Activated T-cell treated with anti-CD3 and anti-CD28 coated beads, Interleukin-2, amount 50 U/mL, for 4 hours (primary cell): ENCODE data around the gene HSPBAP1. TPM values are rescaled to one million over a fixed set of nuclear protein-coding genes. Genes with fewer than 3 reads are reported as not detected.

Experiments used
- ATAC-seq, 2 donors: fragments of 200-7000 bp; cut with Tn5 transposase; one replicate each; pipeline ENCODE4 v1.10.0; 2021
- DNase-seq: peaks from one replicate; pipeline ENCODE4 v3.0.0-alpha.2; 2020
- H3K27me3 Mint-ChIP-seq: one replicate; pipeline ENCODE4 v1.8.0; 2021; ENCODE audit warnings: low read depth, mixed read lengths
- H3K36me3 Mint-ChIP-seq: one replicate; pipeline ENCODE4 v1.8.0; 2022; ENCODE audit warnings: mixed read lengths; ENCODE audit not compliant: insufficient read depth
- H3K4me1 Mint-ChIP-seq: one replicate; pipeline ENCODE4 v1.8.0; 2021; ENCODE audit warnings: low read depth, mixed read lengths
- H3K4me3 Mint-ChIP-seq: one replicate; pipeline ENCODE4 v1.8.0; 2021; ENCODE audit warnings: mild to moderate bottlenecking, moderate library complexity, mixed read lengths
- H3K9me3 Mint-ChIP-seq: one replicate; pipeline ENCODE4 v1.8.0; 2021; ENCODE audit warnings: mixed read lengths
- total RNA-seq, 3 donors: library from RNA; stranded (reverse); gene quantifications; one replicate each; pipeline ENCODE4 v1.2.1, GENCODE V29; 2021

Gene HSPBAP1
- total RNA-seq, 3 donors from 2014 or later = 7.6 to 8.8 (median 7.7) TPM

DNA sequence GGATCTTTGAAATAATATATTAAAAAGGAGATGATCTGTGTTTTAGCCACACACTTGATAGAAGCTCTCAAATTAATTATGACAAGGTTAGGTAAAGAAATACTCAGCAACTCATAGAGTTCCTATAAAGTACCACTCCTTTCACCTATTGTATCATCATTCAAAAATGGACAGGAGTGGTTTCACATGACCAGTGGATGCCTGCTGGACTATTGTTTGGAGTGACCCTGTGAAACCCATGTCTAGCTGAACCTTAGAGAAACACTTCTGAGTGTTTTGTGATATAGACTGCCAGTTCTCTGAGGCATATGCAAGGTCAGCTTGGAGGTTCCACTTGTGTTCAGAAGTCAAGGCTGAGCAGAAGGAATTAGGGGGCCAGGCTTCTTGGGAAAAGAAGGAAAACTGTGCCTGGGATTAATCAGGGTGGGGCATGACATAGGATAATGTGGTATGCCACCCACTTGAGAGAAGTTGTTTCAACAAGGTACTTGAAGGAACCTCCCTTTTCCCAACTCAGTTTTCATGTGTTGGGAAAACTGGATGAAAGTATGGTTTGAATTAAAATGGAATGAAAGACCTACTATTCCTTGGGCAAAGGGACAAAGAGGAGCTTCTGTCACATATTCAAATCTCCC is 97.6 kb downstream of the HSPBAP1 start:
- Mint-ChIP-seq H3K36me3 (peaks cover 59% of the 10 kb centered on the region), H3K9me3 (no peaks in the 10 kb centered on the region), H3K4me3 (no peak overlapping the region), H3K4me1 (peaks cover 21% of the 10 kb centered on the region), H3K27me3 (no peaks in the 10 kb centered on the region)
- ATAC-seq (no peak), DNase-seq (no peak)

DNA sequence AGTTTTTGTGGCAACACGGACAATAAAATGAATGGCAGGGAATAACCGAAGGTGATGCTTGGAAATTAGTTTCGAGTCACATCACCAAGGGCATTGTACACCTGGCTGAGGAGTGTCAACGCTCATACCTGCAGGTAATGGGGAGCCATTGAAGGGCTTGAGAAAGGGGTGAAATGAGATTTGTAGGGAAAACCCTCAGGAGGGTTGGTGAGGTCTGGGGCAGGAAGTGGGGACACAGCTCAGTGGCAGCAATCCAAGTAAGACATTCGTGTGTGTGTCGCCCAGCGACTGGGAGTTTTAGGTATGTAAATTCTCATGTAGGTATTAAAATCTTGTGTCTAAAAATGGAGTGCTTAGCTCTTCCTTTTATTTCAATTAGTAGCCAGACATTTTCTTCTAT is 98.7 kb downstream of the HSPBAP1 start:
- no peak overlapping the region for H3K4me3 Mint-ChIP-seq
- H3K4me1 Mint-ChIP-seq = peaks cover 21% of the 10 kb centered on the region
- DNase-seq (no peak), ATAC-seq (no peak)
- H3K9me3 Mint-ChIP-seq = no peaks in the 10 kb centered on the region
- H3K36me3 Mint-ChIP-seq = peaks cover 53% of the 10 kb centered on the region
- H3K27me3 Mint-ChIP-seq = no peaks in the 10 kb centered on the region

DNA sequence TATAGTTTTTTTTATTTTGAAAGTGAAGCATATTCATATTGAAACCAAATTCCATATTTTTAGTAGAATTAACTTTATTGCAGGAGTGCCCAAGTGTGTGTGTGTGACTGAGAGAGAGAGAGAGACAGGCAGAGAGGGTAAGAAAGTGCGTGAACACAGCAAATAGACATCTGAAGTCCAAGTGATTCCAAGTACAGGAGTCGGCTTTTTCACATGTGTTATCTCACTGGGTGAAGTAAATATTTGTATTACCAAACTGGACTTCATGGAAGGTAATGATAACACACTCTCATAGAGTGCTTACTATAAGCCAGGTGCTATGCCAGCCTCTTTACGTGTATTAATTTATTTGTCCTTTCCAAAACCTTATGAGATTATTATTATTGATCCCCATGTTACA is 101.0 kb downstream of the HSPBAP1 start:
- H3K9me3 Mint-ChIP-seq = no peaks in the 10 kb centered on the region
- H3K4me3 Mint-ChIP-seq = no peak overlapping the region
- peaks cover 16% of the 10 kb centered on the region for H3K4me1 Mint-ChIP-seq
- DNase-seq (no peak), ATAC-seq (no peak)
- H3K27me3 Mint-ChIP-seq = no peaks in the 10 kb centered on the region
- peaks cover 48% of the 10 kb centered on the region for H3K36me3 Mint-ChIP-seq

DNA sequence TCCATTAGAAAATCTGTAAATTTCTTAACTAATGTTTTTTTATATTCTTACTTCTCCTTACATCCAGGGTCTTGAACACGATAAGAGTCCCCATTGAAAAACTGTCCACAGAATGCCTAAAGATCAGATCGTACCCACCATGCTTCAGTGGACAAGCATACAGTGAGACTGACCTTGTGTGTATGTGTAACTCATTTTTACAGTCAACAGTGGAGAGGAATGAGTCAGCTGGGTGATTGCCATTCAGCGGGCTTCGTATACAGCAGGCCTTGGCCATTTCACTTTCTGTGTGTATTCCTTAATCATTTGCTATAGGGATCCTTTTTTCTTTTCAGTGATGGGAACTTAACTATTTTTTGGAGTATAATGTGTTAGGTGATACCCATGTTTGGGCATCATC is 102.4 kb downstream of the HSPBAP1 start:
- H3K4me1 Mint-ChIP-seq = peaks cover 27% of the 10 kb centered on the region
- no peaks in the 10 kb centered on the region for H3K9me3 Mint-ChIP-seq
- DNase-seq = no peak
- H3K4me3 Mint-ChIP-seq = no peak overlapping the region
- no peak for ATAC-seq
- peaks cover 44% of the 10 kb centered on the region for H3K36me3 Mint-ChIP-seq
- H3K27me3 Mint-ChIP-seq = no peaks in the 10 kb centered on the region

DNA sequence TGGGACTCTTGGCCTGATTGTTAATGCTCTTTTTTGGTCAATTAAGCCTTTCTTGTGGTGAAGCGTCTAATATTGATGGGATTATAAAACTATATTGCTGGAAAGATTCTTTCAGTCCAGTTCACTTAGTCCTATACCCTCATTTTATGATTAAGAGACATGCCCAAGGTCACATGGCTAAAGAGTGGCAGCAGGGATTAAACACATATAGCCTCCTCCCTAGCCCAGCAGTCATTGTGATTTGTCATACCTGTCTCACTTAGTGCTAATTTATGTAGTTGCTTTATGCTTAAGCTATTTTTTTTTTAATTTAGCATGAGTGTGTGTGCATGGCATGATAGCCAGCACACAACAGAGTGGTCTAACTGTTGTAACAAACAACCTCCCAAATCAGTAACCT is 103.5 kb downstream of the HSPBAP1 start:
- ATAC-seq (no peak), DNase-seq (no peak)
- Mint-ChIP-seq H3K27me3 (no peaks in the 10 kb centered on the region), H3K9me3 (no peaks in the 10 kb centered on the region), H3K4me3 (no peak overlapping the region), H3K4me1 (peaks cover 26% of the 10 kb centered on the region), H3K36me3 (peaks cover 44% of the 10 kb centered on the region)

Other genes with a start within 250 kb of the HSPBAP1 start
- gene PARP9, start 229.5 kb downstream of the HSPBAP1 start, total RNA-seq = 10 to 100 TPM; 18.2 to 30.9 (median 20.3) TPM
- 10 to 100 TPM; 21.6 to 36.5 (median 25.2) TPM for gene DTX3L, start 229.5 kb downstream of the HSPBAP1 start, total RNA-seq
- gene PARP15, start 216.2 kb downstream of the HSPBAP1 start, total RNA-seq = 1 to 10 TPM; 2.5 to 6.4 (median 2.7) TPM
- 10 to 100 TPM; 22.8 to 48.9 (median 23.5) TPM for gene PARP14, start 113.0 kb downstream of the HSPBAP1 start, total RNA-seq
- 1 to 10 TPM; 1.7 to 2.0 (median 1.7) TPM for gene SLC49A4, start 1.2 kb upstream of the HSPBAP1 start, total RNA-seq
- not detected for gene SEMA5B, start 233.9 kb upstream of the HSPBAP1 start, total RNA-seq